ENCODE data around the gene JUN. TPM values are rescaled to one million over a fixed set of nuclear protein-coding genes. Genes with fewer than 3 reads are reported as not detected.

Gene JUN
- total and polyA plus RNA-seq, 2 of the 13 experiments (the other 11 are each of a cell fraction or from before 2014, with no cell fraction given), result 18.2 to 22.3 TPM

DNA sequence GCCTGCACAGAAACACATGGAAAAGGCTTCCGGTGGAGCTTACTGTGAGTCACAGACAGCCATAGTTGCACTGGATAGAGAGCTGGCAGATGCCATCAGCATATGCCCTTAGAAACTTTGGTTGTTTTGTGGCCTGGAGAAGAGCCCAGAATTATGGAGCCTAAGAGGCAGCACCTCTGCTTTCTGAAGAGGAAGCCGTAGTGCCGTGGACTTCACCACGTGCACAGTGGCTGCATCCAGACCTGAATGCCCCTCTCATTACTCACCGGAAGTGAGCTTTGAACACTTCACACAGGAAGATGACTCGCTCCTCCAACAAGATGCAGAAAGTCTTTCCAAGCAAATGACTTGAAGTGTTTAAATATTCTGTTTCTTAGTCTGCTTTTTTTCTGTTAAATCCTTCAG lies 28.4 kb downstream of the JUN start (continued):
- TF ChIP-seq, protein P1, sequence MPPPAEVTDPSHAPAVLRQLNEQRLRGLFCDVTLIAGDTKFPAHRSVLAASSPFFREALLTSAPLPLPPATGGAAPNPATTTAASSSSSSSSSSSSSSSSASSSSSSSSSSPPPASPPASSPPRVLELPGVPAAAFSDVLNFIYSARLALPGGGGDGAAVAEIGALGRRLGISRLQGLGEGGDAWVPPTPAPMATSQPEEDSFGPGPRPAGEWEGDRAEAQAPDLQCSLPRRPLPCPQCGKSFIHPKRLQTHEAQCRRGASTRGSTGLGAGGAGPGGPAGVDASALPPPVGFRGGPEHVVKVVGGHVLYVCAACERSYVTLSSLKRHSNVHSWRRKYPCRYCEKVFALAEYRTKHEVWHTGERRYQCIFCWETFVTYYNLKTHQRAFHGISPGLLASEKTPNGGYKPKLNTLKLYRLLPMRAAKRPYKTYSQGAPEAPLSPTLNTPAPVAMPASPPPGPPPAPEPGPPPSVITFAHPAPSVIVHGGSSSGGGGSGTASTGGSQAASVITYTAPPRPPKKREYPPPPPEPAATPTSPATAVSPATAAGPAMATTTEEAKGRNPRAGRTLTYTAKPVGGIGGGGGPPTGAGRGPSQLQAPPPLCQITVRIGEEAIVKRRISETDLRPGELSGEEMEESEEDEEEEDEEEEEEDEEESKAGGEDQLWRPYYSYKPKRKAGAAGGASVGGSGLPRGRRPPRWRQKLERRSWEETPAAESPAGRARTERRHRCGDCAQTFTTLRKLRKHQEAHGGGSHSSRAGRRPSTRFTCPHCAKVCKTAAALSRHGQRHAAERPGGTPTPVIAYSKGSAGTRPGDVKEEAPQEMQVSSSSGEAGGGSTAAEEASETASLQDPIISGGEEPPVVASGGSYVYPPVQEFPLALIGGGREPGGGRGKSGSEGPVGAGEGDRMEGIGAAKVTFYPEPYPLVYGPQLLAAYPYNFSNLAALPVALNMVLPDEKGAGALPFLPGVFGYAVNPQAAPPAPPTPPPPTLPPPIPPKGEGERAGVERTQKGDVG (CRISPR knock-in tag; IDR thresholded peaks at IDR 0.05; ENCODE audit: borderline replicate concordance), result no peak
- TF ChIP-seq MZF1 (CRISPR knock-in tag; IDR thresholded peaks at IDR 0.05; ENCODE audit: borderline replicate concordance) (no peak), HNRNPK (IDR thresholded peaks at IDR 0.05; ENCODE audit: low read depth, low read length, poor library complexity, severe bottlenecking) (no peak), MTA1 (CRISPR knock-in tag; IDR thresholded peaks at IDR 0.05; ENCODE audit: borderline replicate concordance) (no peak), KDM5B (CRISPR knock-in tag; IDR thresholded peaks at IDR 0.05; ENCODE audit: borderline replicate concordance) (peak; percentile 74; the same call in 1 of the 2 replicates), ZNF777 (CRISPR knock-in tag; IDR thresholded peaks at IDR 0.05) (no peak), TSC22D2 (CRISPR knock-in tag; IDR thresholded peaks at IDR 0.05; ENCODE audit: borderline replicate concordance) (no peak), HNRNPH1 (optimal IDR thresholded peaks at IDR 0.05; ENCODE audit: low read depth, low read length) (no peak)
- TF ChIP-seq, protein P2, sequence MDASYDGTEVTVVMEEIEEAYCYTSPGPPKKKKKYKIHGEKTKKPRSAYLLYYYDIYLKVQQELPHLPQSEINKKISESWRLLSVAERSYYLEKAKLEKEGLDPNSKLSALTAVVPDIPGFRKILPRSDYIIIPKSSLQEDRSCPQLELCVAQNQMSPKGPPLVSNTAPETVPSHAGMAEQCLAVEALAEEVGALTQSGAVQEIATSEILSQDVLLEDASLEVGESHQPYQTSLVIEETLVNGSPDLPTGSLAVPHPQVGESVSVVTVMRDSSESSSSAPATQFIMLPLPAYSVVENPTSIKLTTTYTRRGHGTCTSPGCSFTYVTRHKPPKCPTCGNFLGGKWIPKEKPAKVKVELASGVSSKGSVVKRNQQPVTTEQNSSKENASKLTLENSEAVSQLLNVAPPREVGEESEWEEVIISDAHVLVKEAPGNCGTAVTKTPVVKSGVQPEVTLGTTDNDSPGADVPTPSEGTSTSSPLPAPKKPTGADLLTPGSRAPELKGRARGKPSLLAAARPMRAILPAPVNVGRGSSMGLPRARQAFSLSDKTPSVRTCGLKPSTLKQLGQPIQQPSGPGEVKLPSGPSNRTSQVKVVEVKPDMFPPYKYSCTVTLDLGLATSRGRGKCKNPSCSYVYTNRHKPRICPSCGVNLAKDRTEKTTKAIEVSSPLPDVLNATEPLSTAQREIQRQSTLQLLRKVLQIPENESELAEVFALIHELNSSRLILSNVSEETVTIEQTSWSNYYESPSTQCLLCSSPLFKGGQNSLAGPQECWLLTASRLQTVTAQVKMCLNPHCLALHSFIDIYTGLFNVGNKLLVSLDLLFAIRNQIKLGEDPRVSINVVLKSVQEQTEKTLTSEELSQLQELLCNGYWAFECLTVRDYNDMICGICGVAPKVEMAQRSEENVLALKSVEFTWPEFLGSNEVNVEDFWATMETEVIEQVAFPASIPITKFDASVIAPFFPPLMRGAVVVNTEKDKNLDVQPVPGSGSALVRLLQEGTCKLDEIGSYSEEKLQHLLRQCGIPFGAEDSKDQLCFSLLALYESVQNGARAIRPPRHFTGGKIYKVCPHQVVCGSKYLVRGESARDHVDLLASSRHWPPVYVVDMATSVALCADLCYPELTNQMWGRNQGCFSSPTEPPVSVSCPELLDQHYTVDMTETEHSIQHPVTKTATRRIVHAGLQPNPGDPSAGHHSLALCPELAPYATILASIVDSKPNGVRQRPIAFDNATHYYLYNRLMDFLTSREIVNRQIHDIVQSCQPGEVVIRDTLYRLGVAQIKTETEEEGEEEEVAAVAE (CRISPR knock-in tag; IDR thresholded peaks at IDR 0.05; ENCODE audit: borderline replicate concordance), result peak; percentile 60; the same call in 1 of the 2 replicates
- TF ChIP-seq, protein P3, sequence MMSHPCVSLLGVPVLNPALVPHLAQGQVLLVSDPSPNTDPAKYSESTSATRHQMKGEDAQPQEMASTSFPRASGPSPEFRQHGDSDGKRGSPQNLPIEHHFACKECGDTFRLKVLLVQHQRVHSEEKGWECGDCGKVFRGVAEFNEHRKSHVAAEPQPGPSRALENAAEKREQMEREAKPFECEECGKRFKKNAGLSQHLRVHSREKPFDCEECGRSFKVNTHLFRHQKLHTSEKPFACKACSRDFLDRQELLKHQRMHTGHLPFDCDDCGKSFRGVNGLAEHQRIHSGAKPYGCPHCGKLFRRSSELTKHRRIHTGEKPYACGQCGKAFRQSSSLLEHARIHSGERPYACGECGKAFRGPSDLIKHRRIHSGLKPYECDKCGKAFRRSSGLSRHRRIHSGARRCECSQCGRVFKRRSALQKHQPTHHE (CRISPR knock-in tag; IDR thresholded peaks at IDR 0.05; ENCODE audit: borderline replicate concordance), result no peak
- TF ChIP-seq, protein P4, sequence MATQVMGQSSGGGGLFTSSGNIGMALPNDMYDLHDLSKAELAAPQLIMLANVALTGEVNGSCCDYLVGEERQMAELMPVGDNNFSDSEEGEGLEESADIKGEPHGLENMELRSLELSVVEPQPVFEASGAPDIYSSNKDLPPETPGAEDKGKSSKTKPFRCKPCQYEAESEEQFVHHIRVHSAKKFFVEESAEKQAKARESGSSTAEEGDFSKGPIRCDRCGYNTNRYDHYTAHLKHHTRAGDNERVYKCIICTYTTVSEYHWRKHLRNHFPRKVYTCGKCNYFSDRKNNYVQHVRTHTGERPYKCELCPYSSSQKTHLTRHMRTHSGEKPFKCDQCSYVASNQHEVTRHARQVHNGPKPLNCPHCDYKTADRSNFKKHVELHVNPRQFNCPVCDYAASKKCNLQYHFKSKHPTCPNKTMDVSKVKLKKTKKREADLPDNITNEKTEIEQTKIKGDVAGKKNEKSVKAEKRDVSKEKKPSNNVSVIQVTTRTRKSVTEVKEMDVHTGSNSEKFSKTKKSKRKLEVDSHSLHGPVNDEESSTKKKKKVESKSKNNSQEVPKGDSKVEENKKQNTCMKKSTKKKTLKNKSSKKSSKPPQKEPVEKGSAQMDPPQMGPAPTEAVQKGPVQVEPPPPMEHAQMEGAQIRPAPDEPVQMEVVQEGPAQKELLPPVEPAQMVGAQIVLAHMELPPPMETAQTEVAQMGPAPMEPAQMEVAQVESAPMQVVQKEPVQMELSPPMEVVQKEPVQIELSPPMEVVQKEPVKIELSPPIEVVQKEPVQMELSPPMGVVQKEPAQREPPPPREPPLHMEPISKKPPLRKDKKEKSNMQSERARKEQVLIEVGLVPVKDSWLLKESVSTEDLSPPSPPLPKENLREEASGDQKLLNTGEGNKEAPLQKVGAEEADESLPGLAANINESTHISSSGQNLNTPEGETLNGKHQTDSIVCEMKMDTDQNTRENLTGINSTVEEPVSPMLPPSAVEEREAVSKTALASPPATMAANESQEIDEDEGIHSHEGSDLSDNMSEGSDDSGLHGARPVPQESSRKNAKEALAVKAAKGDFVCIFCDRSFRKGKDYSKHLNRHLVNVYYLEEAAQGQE (IDR thresholded peaks at IDR 0.05; ENCODE audit: borderline replicate concordance in 1 of 2, low read depth in 1 of 2, low read length in 2 of 2), result no peak
- TF ChIP-seq, protein P5, sequence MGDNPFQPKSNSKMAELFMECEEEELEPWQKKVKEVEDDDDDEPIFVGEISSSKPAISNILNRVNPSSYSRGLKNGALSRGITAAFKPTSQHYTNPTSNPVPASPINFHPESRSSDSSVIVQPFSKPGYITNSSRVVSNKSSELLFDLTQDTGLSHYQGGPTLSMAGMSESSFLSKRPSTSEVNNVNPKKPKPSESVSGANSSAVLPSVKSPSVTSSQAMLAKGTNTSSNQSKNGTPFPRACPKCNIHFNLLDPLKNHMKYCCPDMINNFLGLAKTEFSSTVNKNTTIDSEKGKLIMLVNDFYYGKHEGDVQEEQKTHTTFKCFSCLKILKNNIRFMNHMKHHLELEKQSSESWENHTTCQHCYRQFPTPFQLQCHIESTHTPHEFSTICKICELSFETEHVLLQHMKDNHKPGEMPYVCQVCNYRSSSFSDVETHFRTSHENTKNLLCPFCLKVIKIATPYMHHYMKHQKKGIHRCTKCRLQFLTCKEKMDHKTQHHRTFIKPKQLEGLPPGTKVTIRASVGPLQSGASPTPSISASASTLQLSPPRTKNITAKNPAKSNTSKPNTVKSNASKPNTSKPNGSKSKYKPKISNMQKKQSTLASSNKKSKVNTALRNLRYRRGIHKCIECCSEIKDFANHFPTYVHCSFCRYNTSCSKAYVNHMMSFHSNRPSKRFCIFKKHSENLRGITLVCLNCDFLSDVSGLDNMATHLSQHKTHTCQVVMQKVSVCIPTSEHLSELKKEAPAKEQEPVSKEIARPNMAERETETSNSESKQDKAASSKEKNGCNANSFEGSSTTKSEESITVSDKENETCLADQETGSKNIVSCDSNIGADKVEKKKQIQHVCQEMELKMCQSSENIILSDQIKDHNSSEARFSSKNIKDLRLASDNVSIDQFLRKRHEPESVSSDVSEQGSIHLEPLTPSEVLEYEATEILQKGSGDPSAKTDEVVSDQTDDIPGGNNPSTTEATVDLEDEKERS (CRISPR knock-in tag; IDR thresholded peaks at IDR 0.05), result peak; percentile 39; the same call in 1 of the 2 replicates

Data from HepG2 (cell line).